ENCODE data around the gene SLC43A1. TPM values are rescaled to one million over a fixed set of nuclear protein-coding genes. Genes with fewer than 3 reads are reported as not detected.

The SLC43A1 gene
- total and polyA plus RNA-seq, 2 experiments from 2014 or later, result 19.6 to 49.7 TPM

DNA sequence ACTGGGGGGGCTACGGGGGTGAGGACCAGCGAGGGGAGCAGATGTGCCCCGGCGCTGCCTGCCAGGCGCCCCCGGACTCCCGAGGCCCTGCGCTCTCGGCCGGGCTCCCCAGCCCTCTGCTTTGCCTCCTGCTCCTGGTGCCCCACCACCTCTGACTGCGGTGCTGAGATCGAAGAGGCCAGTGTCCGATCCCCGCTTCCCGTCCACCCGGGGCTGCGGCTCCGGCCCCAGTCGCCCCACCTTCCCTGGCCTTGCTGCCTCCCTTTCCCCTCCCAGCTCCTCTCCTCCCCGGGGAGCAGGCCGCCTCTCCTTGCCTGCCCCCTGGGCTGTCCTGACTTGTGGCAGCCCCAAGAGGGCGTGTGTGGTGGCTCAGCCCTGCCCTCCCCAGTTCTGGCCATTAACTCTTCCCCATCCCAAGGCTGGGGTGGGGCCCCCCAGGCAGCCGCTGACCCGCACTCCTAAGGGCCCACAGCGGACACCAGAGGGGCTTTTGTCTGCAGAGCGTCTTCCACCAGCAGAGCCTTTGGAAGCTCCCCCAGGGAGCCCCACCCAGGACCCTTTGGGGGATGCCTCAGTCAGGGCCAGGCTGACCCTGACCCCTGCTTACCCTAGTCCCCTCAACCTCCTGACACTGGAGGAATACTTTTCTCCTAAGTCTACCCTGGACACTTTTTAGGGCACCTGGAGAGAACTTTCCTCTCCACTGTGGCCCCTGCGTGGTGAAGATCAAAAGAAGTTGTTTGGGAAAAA is 38.6 kb downstream of the SLC43A1 start:
- peak; percentile 64 for ATAC-seq
- peaks cover 69% of the 10 kb centered on the region for H3K4me1 ChIP-seq (ENCODE audit: insufficient read depth)
- H3K4me3 ChIP-seq, result peak overlapping the region; percentile 65
- Mint-ChIP-seq H3K27me3 (ENCODE audit: insufficient read depth, low read depth, poor library complexity) (peaks cover 61% of the 10 kb centered on the region), H3K4me1 (peaks cover 77% of the 10 kb centered on the region), H3K9me3 (no peaks in the 10 kb centered on the region; the same call in 2 of the 3 replicates), H3K27ac (no peak overlapping the region), H3K36me3 (ENCODE audit: low read depth) (peaks cover 9% of the 10 kb centered on the region), H3K4me3 (peak overlapping the region; percentile 60)
- H4K20me1 ChIP-seq (replicated peaks; ENCODE audit: insufficient read depth), result peaks cover 5% of the 10 kb centered on the region; the same call in 1 of the 2 replicates
- TF ChIP-seq, protein P1, sequence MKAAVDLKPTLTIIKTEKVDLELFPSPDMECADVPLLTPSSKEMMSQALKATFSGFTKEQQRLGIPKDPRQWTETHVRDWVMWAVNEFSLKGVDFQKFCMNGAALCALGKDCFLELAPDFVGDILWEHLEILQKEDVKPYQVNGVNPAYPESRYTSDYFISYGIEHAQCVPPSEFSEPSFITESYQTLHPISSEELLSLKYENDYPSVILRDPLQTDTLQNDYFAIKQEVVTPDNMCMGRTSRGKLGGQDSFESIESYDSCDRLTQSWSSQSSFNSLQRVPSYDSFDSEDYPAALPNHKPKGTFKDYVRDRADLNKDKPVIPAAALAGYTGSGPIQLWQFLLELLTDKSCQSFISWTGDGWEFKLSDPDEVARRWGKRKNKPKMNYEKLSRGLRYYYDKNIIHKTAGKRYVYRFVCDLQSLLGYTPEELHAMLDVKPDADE (IDR thresholded peaks at IDR 0.05), result no peak
- TF ChIP-seq EZH2phosphoT487 (IDR thresholded peaks at IDR 0.05; ENCODE audit: unreplicated experiment) (no peak), EZH2 (IDR thresholded peaks at IDR 0.05; ENCODE audit: low read depth, unreplicated experiment) (no peak), CREB1 (CRISPR knock-in tag; IDR thresholded peaks at IDR 0.05; ENCODE audit: low read depth) (no peak), STAT1 (IDR thresholded peaks at IDR 0.05; ENCODE audit: unreplicated experiment) (no peak), NANOG (IDR thresholded peaks at IDR 0.05; ENCODE audit: borderline replicate concordance) (no peak), POLR2AphosphoS5 (IDR thresholded peaks at IDR 0.05; ENCODE audit: low read depth) (peak; percentile 49)
- TF ChIP-seq, protein P2, sequence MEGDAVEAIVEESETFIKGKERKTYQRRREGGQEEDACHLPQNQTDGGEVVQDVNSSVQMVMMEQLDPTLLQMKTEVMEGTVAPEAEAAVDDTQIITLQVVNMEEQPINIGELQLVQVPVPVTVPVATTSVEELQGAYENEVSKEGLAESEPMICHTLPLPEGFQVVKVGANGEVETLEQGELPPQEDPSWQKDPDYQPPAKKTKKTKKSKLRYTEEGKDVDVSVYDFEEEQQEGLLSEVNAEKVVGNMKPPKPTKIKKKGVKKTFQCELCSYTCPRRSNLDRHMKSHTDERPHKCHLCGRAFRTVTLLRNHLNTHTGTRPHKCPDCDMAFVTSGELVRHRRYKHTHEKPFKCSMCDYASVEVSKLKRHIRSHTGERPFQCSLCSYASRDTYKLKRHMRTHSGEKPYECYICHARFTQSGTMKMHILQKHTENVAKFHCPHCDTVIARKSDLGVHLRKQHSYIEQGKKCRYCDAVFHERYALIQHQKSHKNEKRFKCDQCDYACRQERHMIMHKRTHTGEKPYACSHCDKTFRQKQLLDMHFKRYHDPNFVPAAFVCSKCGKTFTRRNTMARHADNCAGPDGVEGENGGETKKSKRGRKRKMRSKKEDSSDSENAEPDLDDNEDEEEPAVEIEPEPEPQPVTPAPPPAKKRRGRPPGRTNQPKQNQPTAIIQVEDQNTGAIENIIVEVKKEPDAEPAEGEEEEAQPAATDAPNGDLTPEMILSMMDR (conservative IDR thresholded peaks at IDR 0.05; ENCODE audit: low read depth in 2 of 2), result peak; percentile 51 to 66
- TF ChIP-seq, protein P3, sequence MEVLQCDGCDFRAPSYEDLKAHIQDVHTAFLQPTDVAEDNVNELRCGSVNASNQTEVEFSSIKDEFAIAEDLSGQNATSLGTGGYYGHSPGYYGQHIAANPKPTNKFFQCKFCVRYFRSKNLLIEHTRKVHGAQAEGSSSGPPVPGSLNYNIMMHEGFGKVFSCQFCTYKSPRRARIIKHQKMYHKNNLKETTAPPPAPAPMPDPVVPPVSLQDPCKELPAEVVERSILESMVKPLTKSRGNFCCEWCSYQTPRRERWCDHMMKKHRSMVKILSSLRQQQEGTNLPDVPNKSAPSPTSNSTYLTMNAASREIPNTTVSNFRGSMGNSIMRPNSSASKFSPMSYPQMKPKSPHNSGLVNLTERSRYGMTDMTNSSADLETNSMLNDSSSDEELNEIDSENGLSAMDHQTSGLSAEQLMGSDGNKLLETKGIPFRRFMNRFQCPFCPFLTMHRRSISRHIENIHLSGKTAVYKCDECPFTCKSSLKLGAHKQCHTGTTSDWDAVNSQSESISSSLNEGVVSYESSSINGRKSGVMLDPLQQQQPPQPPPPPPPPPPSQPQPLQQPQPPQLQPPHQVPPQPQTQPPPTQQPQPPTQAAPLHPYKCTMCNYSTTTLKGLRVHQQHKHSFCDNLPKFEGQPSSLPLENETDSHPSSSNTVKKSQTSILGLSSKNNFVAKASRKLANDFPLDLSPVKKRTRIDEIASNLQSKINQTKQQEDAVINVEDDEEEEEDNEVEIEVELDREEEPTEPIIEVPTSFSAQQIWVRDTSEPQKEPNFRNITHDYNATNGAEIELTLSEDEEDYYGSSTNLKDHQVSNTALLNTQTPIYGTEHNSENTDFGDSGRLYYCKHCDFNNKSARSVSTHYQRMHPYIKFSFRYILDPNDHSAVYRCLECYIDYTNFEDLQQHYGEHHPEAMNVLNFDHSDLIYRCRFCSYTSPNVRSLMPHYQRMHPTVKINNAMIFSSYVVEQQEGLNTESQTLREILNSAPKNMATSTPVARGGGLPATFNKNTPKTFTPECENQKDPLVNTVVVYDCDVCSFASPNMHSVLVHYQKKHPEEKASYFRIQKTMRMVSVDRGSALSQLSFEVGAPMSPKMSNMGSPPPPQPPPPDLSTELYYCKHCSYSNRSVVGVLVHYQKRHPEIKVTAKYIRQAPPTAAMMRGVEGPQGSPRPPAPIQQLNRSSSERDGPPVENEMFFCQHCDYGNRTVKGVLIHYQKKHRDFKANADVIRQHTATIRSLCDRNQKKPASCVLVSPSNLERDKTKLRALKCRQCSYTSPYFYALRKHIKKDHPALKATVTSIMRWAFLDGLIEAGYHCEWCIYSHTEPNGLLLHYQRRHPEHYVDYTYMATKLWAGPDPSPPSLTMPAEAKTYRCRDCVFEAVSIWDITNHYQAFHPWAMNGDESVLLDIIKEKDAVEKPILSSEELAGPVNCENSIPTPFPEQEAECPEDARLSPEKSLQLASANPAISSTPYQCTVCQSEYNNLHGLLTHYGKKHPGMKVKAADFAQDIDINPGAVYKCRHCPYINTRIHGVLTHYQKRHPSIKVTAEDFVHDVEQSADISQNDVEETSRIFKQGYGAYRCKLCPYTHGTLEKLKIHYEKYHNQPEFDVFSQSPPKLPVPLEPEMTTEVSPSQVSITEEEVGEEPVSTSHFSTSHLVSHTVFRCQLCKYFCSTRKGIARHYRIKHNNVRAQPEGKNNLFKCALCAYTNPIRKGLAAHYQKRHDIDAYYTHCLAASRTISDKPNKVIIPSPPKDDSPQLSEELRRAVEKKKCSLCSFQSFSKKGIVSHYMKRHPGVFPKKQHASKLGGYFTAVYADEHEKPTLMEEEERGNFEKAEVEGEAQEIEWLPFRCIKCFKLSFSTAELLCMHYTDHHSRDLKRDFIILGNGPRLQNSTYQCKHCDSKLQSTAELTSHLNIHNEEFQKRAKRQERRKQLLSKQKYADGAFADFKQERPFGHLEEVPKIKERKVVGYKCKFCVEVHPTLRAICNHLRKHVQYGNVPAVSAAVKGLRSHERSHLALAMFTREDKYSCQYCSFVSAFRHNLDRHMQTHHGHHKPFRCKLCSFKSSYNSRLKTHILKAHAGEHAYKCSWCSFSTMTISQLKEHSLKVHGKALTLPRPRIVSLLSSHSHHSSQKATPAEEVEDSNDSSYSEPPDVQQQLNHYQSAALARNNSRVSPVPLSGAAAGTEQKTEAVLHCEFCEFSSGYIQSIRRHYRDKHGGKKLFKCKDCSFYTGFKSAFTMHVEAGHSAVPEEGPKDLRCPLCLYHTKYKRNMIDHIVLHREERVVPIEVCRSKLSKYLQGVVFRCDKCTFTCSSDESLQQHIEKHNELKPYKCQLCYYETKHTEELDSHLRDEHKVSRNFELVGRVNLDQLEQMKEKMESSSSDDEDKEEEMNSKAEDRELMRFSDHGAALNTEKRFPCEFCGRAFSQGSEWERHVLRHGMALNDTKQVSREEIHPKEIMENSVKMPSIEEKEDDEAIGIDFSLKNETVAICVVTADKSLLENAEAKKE (CRISPR knock-in tag; IDR thresholded peaks at IDR 0.05), result no peak
- TF ChIP-seq, protein P4, sequence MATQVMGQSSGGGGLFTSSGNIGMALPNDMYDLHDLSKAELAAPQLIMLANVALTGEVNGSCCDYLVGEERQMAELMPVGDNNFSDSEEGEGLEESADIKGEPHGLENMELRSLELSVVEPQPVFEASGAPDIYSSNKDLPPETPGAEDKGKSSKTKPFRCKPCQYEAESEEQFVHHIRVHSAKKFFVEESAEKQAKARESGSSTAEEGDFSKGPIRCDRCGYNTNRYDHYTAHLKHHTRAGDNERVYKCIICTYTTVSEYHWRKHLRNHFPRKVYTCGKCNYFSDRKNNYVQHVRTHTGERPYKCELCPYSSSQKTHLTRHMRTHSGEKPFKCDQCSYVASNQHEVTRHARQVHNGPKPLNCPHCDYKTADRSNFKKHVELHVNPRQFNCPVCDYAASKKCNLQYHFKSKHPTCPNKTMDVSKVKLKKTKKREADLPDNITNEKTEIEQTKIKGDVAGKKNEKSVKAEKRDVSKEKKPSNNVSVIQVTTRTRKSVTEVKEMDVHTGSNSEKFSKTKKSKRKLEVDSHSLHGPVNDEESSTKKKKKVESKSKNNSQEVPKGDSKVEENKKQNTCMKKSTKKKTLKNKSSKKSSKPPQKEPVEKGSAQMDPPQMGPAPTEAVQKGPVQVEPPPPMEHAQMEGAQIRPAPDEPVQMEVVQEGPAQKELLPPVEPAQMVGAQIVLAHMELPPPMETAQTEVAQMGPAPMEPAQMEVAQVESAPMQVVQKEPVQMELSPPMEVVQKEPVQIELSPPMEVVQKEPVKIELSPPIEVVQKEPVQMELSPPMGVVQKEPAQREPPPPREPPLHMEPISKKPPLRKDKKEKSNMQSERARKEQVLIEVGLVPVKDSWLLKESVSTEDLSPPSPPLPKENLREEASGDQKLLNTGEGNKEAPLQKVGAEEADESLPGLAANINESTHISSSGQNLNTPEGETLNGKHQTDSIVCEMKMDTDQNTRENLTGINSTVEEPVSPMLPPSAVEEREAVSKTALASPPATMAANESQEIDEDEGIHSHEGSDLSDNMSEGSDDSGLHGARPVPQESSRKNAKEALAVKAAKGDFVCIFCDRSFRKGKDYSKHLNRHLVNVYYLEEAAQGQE (IDR thresholded peaks at IDR 0.05; ENCODE audit: unreplicated experiment), result no peak
- H3K27me3 ChIP-seq (ENCODE audit: insufficient read depth), result peaks cover 54% of the 10 kb centered on the region
- peak; percentile 73 for DNase-seq (ENCODE audit: low spot score)
- peaks cover 21% of the 10 kb centered on the region for H3F3A ChIP-seq (replicated peaks; ENCODE audit: low read depth)
- H3K27ac ChIP-seq (ENCODE audit: low read depth), result no peak overlapping the region
- H3K9me2 ChIP-seq (ENCODE audit: insufficient read depth), result no peaks in the 10 kb centered on the region
- peak overlapping the region; percentile 97 for H3K4me2 ChIP-seq
- no peak overlapping the region for H2AFZ ChIP-seq
- H3K36me3 ChIP-seq (ENCODE audit: insufficient read depth), result no peaks in the 10 kb centered on the region
- no peaks in the 10 kb centered on the region for H3K79me2 ChIP-seq (replicated peaks; ENCODE audit: insufficient read depth)
